Activated CD8-positive, alpha-beta T cell treated with anti-CD3 and anti-CD28 coated beads for 36 hours (primary cell): ENCODE measurements around the gene LCE6A. TPM values are rescaled to one million over a fixed set of nuclear protein-coding genes. Genes with fewer than 3 reads are reported as not detected.

Experiments used
- ATAC-seq: fragments of 200-7000 bp; cut with Tn5 transposase; one replicate; pipeline ENCODE4 v1.10.0; 2021; ENCODE audit warnings: mild to moderate bottlenecking, moderate library complexity
- CTCF ChIA-PET: fragments of 350-600 bp; sonication (Branson Sonifier 250); formaldehyde crosslinking; loops from one replicate; lab custom pipeline; 2021; ENCODE audit warnings: antibody characterized with exemption; lab: Charles Lee
- POLR2A ChIA-PET: fragments of 350-600 bp; sonication (Branson Sonifier 250); formaldehyde crosslinking; loops from one replicate; lab custom pipeline; 2021; ENCODE audit warnings: antibody characterized with exemption; lab: Charles Lee
- DNase-seq: peaks from one replicate; pipeline ENCODE4 v3.0.0-alpha.2; 2020
- H3K27ac Mint-ChIP-seq: one replicate; pipeline ENCODE4 v1.8.0; 2021; ENCODE audit warnings: mild to moderate bottlenecking, mixed read lengths
- H3K27me3 Mint-ChIP-seq: one replicate; pipeline ENCODE4 v1.8.0; 2021; ENCODE audit warnings: mixed read lengths
- H3K36me3 Mint-ChIP-seq: one replicate; pipeline ENCODE4 v1.8.0; 2021; ENCODE audit warnings: low read depth, mixed read lengths
- H3K4me1 Mint-ChIP-seq: one replicate; pipeline ENCODE4 v1.8.0; 2021; ENCODE audit warnings: low read depth, mixed read lengths
- H3K4me3 Mint-ChIP-seq: one replicate; pipeline ENCODE4 v1.8.0; 2021; ENCODE audit warnings: mild to moderate bottlenecking, moderate library complexity, mixed read lengths
- H3K9me3 Mint-ChIP-seq: one replicate; pipeline ENCODE4 v1.8.0; 2021; ENCODE audit warnings: mixed read lengths
- CTCF ChIP-seq: fragments of 200-600 bp; IDR thresholded peaks from one replicate; pipeline ENCODE4 v1.8.0; 2022; ENCODE audit warnings: antibody characterized with exemption, mild to moderate bottlenecking
- intact Hi-C: fragments of 100-400 bp; cut with micrococcal nuclease; formaldehyde crosslinking; loops from one replicate; pipeline ENCODE4 v1.10.0; 2022
- total RNA-seq, 2 experiments: library from RNA; stranded (reverse); gene quantifications; one replicate each; pipeline ENCODE4 v1.2.3, GENCODE V29; 2021

The LCE6A gene
- total RNA-seq, 2 experiments from 2014 or later = not detected

GRCh38 chr1:152827173-152827572 is 15.5 kb upstream of the LCE6A start, which contains the start of gene LCE1A:
Gene LCE1A (plus strand): TSS chr1:152827473. CDS start chr1:152827473, 0 bp downstream.
- intact Hi-C loops = no loop called here
- H3K4me3 Mint-ChIP-seq = no peak within 1 kb of the TSS
- peaks cover 26% of the 10 kb centered on the region for H3K27me3 Mint-ChIP-seq
- no peaks in the 10 kb centered on the region for H3K36me3 Mint-ChIP-seq
- no peaks in the 10 kb centered on the region for H3K9me3 Mint-ChIP-seq
- no peak for ATAC-seq
- ChIA-PET CTCF (no interaction called here), POLR2A (no interaction called here)
- TF ChIP-seq CTCF = no peak
- no peak for DNase-seq
- H3K27ac Mint-ChIP-seq = no peak within 1 kb of the TSS
- no peaks in the 10 kb centered on the region for H3K4me1 Mint-ChIP-seq

GRCh38 chr1:152836870-152837269 is 5.8 kb upstream of the LCE6A start:
- H3K9me3 Mint-ChIP-seq = no peaks in the 10 kb centered on the region
- DNase-seq (no peak), ATAC-seq (no peak)
- intact Hi-C loops = no loop called here
- H3K4me3 Mint-ChIP-seq = no peak overlapping the region
- peaks cover 15% of the 10 kb centered on the region for H3K27me3 Mint-ChIP-seq
- CTCF ChIA-PET = interaction anchor here (1.2 kb wide), 1 partner anchor 34 kb away, joined by 3 read pairs; no protein-coding TSS in a partner anchor
- no peak overlapping the region for H3K27ac Mint-ChIP-seq
- H3K36me3 Mint-ChIP-seq = no peaks in the 10 kb centered on the region
- POLR2A ChIA-PET = no interaction called here
- H3K4me1 Mint-ChIP-seq = no peaks in the 10 kb centered on the region
- TF ChIP-seq CTCF = no peak

- DNase-seq = no peak
- Mint-ChIP-seq H3K9me3 (no peaks in the 10 kb centered on the region), H3K27ac (no peak overlapping the region), H3K4me3 (no peak overlapping the region), H3K36me3 (no peaks in the 10 kb centered on the region), H3K27me3 (peaks cover 6% of the 10 kb centered on the region), H3K4me1 (no peaks in the 10 kb centered on the region)
- ATAC-seq = no peak
- TF ChIP-seq CTCF = no peak
- ChIA-PET POLR2A (no interaction called here), CTCF (interaction anchor here (1.2 to 1.5 kb wide), 2 partner anchors 14 to 15 kb away, joined by 4 read pairs; no protein-coding TSS in a partner anchor)
- intact Hi-C loops = no loop called here
Measured at GRCh38 chr1:152855661-152856060, 13.0 kb downstream of the LCE6A start.

- POLR2A ChIA-PET = no interaction called here
- DNase-seq = no peak
Measured at GRCh38 chr1:152858062-152858461, 15.4 kb downstream of the LCE6A start.

GRCh38 chr1:152859696-152860095 is 17.0 kb downstream of the LCE6A start, which contains the start of gene LCE7A:
Gene LCE7A (plus strand): TSS chr1:152859996. CDS start chr1:152860698, 702 bp downstream.
- Mint-ChIP-seq H3K4me1 (no peaks in the 10 kb centered on the region), H3K27me3 (peaks cover 6% of the 10 kb centered on the region), H3K4me3 (no peak within 1 kb of the TSS), H3K36me3 (no peaks in the 10 kb centered on the region), H3K9me3 (no peaks in the 10 kb centered on the region), H3K27ac (no peak within 1 kb of the TSS)
- no peak for DNase-seq
- POLR2A ChIA-PET = interaction anchor here (0.6 kb wide), 1 partner anchor 137 kb away, joined by 3 read pairs; no protein-coding TSS in a partner anchor
- ATAC-seq = no peak
- intact Hi-C loops = no loop called here
- no peak for TF ChIP-seq CTCF
- CTCF ChIA-PET = no interaction called here

More at GRCh38 chr1:152858062-152858461, 15.4 kb downstream of the LCE6A start:
- H3K36me3 Mint-ChIP-seq = no peaks in the 10 kb centered on the region
- H3K4me1 Mint-ChIP-seq = no peaks in the 10 kb centered on the region
- H3K27me3 Mint-ChIP-seq = peaks cover 6% of the 10 kb centered on the region
- H3K4me3 Mint-ChIP-seq = no peak overlapping the region
- ATAC-seq = no peak
- no peak for TF ChIP-seq CTCF
- no peak overlapping the region for H3K27ac Mint-ChIP-seq
- H3K9me3 Mint-ChIP-seq = no peaks in the 10 kb centered on the region
- intact Hi-C loops = no loop called here
- CTCF ChIA-PET = no interaction called here
